SK-N-SH treated with all-trans-retinoic acid at 6 μM for 48 hours (cell line): ENCODE results near the gene KRT83.
"Not testable (repeated sequence)": the region's sequence is repeated elsewhere in the genome, so short reads cannot be mapped to it uniquely, and the experiment has no call there.

Experiments
- ATAC-seq: fragments of 200-7000 bp; cut with Tn5 transposase; 3 replicates; pipeline ENCODE4 v1.9.1; 2020; ENCODE audit warnings: mild to moderate bottlenecking, moderate library complexity
- ARNTL ChIP-seq: fragments of 450-650 bp; formaldehyde crosslinking; IDR thresholded peaks from 2 replicates; pipeline ENCODE4 v1.5.0; 2020; ENCODE audit warnings: low read depth, mild to moderate bottlenecking, moderate library complexity, borderline replicate concordance
- BACH2 ChIP-seq: fragments of 250-450 bp; sonication (Bioruptor Pico); IDR thresholded peaks from 2 replicates; pipeline ENCODE4 v1.9.0; 2021; ENCODE audit warnings: mild to moderate bottlenecking, borderline replicate concordance
- CSDC2 ChIP-seq: fragments of 250-450 bp; sonication (Bioruptor Pico); IDR thresholded peaks from 2 replicates; pipeline ENCODE4 v1.5.0; 2020; ENCODE audit warnings: mild to moderate bottlenecking, moderate library complexity
- CSRNP3 ChIP-seq: fragments of 250-450 bp; sonication (Bioruptor Pico); IDR thresholded peaks from 2 replicates; pipeline ENCODE4 v1.5.1; 2021; ENCODE audit warnings: mild to moderate bottlenecking, moderate library complexity
- ESRRG ChIP-seq: fragments of 250-450 bp; sonication (Bioruptor Pico); IDR thresholded peaks from 2 replicates; pipeline ENCODE4 v1.6.1; 2021; ENCODE audit warnings: mild to moderate bottlenecking
- GLIS3 ChIP-seq: fragments of 250-450 bp; sonication (Bioruptor Pico); IDR thresholded peaks from 2 replicates; pipeline ENCODE4 v1.5.0; 2020; ENCODE audit warnings: mild to moderate bottlenecking, moderate library complexity
- ISL1 ChIP-seq: fragments of 250-450 bp; sonication (Bioruptor Pico); IDR thresholded peaks from 2 replicates; pipeline ENCODE4 v2.1.2; 2022; ENCODE audit warnings: mild to moderate bottlenecking, moderate library complexity
- POU6F1 ChIP-seq: fragments of 250-450 bp; sonication (Bioruptor Pico); IDR thresholded peaks from 2 replicates; pipeline ENCODE4 v1.8.0; 2021; ENCODE audit warnings: low read depth, mild to moderate bottlenecking, moderate library complexity, borderline replicate concordance
- PPARA ChIP-seq: fragments of 250-450 bp; sonication (Bioruptor Pico); IDR thresholded peaks from 2 replicates; pipeline ENCODE4 v1.5.0; 2020; ENCODE audit warnings: mild to moderate bottlenecking, borderline replicate concordance
- SNAI2 ChIP-seq: fragments of 250-450 bp; sonication (Bioruptor Pico); IDR thresholded peaks from 2 replicates; pipeline ENCODE4 v1.5.0; 2020; ENCODE audit warnings: mild to moderate bottlenecking, moderate library complexity
- TCF4 ChIP-seq: fragments of 250-450 bp; sonication (Bioruptor Pico); IDR thresholded peaks from 2 replicates; pipeline ENCODE4 v1.8.0; 2021; ENCODE audit warnings: mild to moderate bottlenecking, moderate library complexity, borderline replicate concordance
- TOX ChIP-seq: fragments of 250-450 bp; sonication (Bioruptor Pico); IDR thresholded peaks from 2 replicates; pipeline ENCODE4 v1.8.0; 2021; ENCODE audit warnings: mild to moderate bottlenecking, moderate library complexity, borderline replicate concordance
- ZC3H10 ChIP-seq: fragments of 250-450 bp; sonication (Bioruptor Pico); IDR thresholded peaks from 2 replicates; pipeline ENCODE4 v1.5.1; 2021; ENCODE audit warnings: mild to moderate bottlenecking, moderate library complexity
- ZFP3 ChIP-seq: fragments of 250-450 bp; sonication (Bioruptor Pico); IDR thresholded peaks from 2 replicates; pipeline ENCODE4 v1.5.0; 2020; ENCODE audit warnings: mild to moderate bottlenecking, moderate library complexity
- ZNF565 ChIP-seq: fragments of 450-650 bp; formaldehyde crosslinking; conservative IDR thresholded peaks from 2 replicates; pipeline ENCODE4 v1.5.0; 2020; ENCODE audit warnings: low read depth, mild to moderate bottlenecking, moderate library complexity
- ZNF70 ChIP-seq: fragments of 450-650 bp; formaldehyde crosslinking; IDR thresholded peaks from 2 replicates; pipeline ENCODE4 v1.5.0; 2020; ENCODE audit warnings: mild to moderate bottlenecking, moderate library complexity
- ZNF8 ChIP-seq: fragments of 450-650 bp; formaldehyde crosslinking; IDR thresholded peaks from 2 replicates; pipeline ENCODE4 v1.5.0; 2020; ENCODE audit warnings: mild to moderate bottlenecking, moderate library complexity
- TF ChIP-seq, protein P1 (sequence below): fragments of 250-450 bp; sonication (Bioruptor Pico); IDR thresholded peaks from 2 replicates; pipeline ENCODE4 v1.5.0; 2020; ENCODE audit warnings: mild to moderate bottlenecking, moderate library complexity
- TF ChIP-seq, protein P2 (sequence below): fragments of 250-450 bp; sonication (Bioruptor Pico); IDR thresholded peaks from 2 replicates; pipeline ENCODE4 v1.8.0; 2020; ENCODE audit warnings: mild to moderate bottlenecking, moderate library complexity, borderline replicate concordance
- TF ChIP-seq, protein P3 (sequence below): fragments of 250-450 bp; sonication (Bioruptor Pico); IDR thresholded peaks from 2 replicates; pipeline ENCODE4 v1.5.1; 2020; ENCODE audit warnings: low read depth, mild to moderate bottlenecking, moderate library complexity

The KRT83 gene

GRCh38 chr12:52286857-52287785 lies 34.1 kb downstream of the KRT83 start:
- ATAC-seq: not testable (repeated sequence)

- no peak for ATAC-seq
Observed at GRCh38 chr12:52285851-52286530, 35.2 kb downstream of the KRT83 start.

More at GRCh38 chr12:52285851-52286530, 35.2 kb downstream of the KRT83 start:
- TF ChIP-seq CSDC2: no peak
- TF ChIP-seq TCF4 (CRISPR knock-in tag): no peak
- no peak for TF ChIP-seq ESRRG (CRISPR knock-in tag)
- TF ChIP-seq GLIS3 (CRISPR knock-in tag): no peak
- no peak for TF ChIP-seq ZNF70
- TF ChIP-seq BACH2 (CRISPR knock-in tag): no peak
- TF ChIP-seq TOX (CRISPR knock-in tag): no peak
- no peak for TF ChIP-seq ZNF565 (CRISPR knock-in tag)
- no peak for TF ChIP-seq POU6F1 (CRISPR knock-in tag)
- no peak for TF ChIP-seq ZC3H10 (CRISPR knock-in tag)
- TF ChIP-seq, protein P1, sequence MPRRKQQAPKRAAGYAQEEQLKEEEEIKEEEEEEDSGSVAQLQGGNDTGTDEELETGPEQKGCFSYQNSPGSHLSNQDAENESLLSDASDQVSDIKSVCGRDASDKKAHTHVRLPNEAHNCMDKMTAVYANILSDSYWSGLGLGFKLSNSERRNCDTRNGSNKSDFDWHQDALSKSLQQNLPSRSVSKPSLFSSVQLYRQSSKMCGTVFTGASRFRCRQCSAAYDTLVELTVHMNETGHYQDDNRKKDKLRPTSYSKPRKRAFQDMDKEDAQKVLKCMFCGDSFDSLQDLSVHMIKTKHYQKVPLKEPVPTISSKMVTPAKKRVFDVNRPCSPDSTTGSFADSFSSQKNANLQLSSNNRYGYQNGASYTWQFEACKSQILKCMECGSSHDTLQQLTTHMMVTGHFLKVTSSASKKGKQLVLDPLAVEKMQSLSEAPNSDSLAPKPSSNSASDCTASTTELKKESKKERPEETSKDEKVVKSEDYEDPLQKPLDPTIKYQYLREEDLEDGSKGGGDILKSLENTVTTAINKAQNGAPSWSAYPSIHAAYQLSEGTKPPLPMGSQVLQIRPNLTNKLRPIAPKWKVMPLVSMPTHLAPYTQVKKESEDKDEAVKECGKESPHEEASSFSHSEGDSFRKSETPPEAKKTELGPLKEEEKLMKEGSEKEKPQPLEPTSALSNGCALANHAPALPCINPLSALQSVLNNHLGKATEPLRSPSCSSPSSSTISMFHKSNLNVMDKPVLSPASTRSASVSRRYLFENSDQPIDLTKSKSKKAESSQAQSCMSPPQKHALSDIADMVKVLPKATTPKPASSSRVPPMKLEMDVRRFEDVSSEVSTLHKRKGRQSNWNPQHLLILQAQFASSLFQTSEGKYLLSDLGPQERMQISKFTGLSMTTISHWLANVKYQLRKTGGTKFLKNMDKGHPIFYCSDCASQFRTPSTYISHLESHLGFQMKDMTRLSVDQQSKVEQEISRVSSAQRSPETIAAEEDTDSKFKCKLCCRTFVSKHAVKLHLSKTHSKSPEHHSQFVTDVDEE (CRISPR knock-in tag): no peak
- TF ChIP-seq ZNF8: no peak
- no peak for TF ChIP-seq ZFP3
- TF ChIP-seq SNAI2: no peak
- TF ChIP-seq, protein P2, sequence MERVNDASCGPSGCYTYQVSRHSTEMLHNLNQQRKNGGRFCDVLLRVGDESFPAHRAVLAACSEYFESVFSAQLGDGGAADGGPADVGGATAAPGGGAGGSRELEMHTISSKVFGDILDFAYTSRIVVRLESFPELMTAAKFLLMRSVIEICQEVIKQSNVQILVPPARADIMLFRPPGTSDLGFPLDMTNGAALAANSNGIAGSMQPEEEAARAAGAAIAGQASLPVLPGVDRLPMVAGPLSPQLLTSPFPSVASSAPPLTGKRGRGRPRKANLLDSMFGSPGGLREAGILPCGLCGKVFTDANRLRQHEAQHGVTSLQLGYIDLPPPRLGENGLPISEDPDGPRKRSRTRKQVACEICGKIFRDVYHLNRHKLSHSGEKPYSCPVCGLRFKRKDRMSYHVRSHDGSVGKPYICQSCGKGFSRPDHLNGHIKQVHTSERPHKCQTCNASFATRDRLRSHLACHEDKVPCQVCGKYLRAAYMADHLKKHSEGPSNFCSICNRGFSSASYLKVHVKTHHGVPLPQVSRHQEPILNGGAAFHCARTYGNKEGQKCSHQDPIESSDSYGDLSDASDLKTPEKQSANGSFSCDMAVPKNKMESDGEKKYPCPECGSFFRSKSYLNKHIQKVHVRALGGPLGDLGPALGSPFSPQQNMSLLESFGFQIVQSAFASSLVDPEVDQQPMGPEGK (CRISPR knock-in tag): no peak
- TF ChIP-seq PPARA (CRISPR knock-in tag): no peak
- TF ChIP-seq ARNTL (CRISPR knock-in tag): no peak
- TF ChIP-seq CSRNP3 (CRISPR knock-in tag): no peak
- TF ChIP-seq ISL1: no peak
- TF ChIP-seq, protein P3, sequence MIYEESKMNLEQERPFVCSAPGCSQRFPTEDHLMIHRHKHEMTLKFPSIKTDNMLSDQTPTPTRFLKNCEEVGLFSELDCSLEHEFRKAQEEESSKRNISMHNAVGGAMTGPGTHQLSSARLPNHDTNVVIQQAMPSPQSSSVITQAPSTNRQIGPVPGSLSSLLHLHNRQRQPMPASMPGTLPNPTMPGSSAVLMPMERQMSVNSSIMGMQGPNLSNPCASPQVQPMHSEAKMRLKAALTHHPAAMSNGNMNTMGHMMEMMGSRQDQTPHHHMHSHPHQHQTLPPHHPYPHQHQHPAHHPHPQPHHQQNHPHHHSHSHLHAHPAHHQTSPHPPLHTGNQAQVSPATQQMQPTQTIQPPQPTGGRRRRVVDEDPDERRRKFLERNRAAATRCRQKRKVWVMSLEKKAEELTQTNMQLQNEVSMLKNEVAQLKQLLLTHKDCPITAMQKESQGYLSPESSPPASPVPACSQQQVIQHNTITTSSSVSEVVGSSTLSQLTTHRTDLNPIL (CRISPR knock-in tag): no peak
